NOMO-1 (cell line): ENCODE measurements around the gene NCAPG2.

Source experiments
- DNase-seq, 2 experiments: peaks; one replicate each; lab custom pipeline; 2025; ENCODE audit not compliant: unreplicated experiment in 2 of 2; lab: John Stamatoyannopoulos, UW

NCAPG2 gene

DNA sequence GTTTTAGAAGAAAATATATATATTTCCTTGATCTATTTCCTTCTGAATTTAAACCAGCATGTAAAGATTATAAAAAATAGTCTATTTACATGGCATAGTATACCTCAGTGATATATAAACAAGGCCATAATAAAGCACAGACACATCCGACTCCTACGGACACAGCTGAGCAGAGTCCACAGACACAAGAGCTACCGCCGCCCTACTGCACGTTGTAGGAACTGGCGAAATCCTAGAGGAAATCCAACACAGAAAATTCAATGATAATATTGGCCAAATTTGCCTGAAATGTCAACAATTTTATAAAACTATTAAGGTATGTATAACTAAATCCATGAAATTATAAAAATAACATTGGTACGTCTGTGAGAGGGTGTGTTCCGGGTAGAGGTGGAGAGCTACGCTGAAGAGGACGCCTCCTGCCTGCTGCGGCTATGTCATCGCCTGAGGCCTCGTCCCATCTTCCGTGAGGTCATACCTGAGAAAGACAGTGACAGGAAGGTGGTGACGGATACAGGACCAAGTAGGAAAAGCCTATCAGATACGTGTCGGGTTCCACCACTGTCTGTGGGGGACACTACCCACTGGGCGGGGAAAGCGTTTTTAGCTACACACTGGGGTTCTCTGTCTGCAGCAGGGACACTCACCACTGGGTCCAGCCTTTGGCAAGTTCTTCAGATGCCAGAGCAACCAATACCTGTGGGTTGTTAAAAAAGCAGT lies 29.3 kb upstream of the NCAPG2 start:
- no peak for DNase-seq

DNA sequence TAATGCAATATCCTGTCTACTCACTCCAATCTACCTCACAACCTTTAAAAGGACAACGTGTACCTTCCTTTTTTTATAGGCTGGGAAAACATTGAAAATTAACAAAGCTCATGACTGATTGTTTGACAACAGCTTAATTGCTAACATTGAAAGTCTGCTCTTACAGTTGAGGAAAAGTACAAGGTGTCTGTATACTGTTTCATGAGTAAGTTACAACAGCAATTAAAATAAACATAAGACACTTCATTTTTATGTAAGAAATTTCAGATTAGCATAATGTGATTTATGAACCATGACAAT lies 28.6 kb upstream of the NCAPG2 start:
- DNase-seq, result no peak

DNA sequence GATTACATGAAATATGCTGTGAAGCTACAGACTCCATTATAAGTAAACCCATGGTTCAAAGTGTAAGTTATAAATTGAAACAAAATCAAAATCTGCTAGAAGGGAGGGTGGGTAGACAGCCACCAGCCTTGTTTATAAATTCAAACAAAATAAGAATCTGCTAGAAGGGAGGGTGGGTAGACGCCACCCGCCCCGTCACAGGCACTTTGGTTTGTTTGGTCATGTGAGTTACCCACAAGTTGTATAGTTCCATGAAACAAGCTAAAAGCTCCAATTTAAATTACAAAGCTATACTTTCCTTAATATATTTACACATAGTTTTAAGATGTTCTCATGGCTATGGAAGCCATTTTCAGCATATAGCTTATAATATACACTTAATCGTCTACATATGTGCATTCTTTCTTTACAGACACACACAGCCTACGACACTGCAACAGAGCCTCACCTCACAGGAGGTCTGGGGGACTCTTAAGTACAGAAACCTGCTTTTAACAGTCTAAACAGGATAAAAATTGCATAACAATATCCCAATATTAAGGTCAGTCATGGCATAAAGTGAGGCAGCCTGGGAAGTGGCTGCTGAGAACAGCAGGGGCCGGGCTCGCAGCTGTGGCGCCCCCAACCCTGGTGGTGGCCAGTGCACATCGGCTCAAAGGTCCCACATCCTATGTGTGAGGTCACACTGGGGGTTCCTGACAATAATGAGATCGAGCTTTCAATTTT lies 28.1 kb upstream of the NCAPG2 start:
- DNase-seq, result no peak

GRCh38 chr7:158731761-158732160 lies 27.2 kb upstream of the NCAPG2 start:
- DNase-seq, result no peak

DNA sequence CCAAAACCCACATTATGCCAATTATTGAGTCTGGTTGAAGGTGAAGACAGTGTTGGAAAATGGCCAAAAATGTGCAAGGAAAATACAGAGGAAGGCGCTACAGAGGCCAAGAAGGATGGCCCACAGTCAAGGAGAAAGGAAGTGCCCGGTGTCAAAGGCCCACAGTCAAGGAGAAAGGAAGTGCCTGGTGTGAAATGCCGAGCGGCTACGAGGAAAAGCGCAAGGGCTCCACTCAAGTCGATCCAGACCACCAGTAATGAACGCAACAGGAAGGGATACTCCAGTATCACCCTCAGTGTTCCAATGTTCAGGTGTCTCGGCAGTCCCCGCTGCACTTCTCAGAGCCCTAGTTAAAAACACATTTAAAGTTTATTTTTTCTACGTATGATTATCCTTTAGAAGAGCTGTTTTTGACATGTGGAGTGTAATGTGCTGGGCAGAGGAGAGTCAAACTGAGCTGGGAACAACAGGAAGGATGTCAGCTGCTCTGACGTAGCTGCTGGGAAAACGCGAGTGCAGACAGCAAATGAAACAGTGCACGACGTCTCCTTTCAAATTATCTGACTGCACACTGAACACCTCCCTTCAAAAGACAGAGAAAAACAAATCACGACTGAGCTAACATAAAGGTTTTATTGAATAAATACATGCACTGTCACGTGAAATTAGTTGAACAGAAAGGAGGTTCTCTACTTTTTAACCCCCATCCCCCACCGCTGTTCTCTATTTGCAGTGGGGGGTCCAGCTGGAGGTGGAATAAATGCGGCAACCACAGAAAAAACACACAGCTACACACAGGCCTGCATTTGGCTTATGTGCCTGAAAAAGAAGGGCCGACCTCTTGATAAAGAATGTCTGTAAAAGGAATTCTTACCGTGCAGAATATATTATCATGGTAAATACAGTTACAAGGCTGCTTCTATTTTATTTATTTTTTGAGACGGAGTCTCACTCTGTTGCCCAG lies 26.1 kb upstream of the NCAPG2 start:
- DNase-seq, result no peak

GRCh38 chr7:158729646-158730382 lies 25.2 kb upstream of the NCAPG2 start:
- no peak for DNase-seq

- no peak for DNase-seq
Measured at GRCh38 chr7:158728911-158729645, 24.5 kb upstream of the NCAPG2 start.

DNA sequence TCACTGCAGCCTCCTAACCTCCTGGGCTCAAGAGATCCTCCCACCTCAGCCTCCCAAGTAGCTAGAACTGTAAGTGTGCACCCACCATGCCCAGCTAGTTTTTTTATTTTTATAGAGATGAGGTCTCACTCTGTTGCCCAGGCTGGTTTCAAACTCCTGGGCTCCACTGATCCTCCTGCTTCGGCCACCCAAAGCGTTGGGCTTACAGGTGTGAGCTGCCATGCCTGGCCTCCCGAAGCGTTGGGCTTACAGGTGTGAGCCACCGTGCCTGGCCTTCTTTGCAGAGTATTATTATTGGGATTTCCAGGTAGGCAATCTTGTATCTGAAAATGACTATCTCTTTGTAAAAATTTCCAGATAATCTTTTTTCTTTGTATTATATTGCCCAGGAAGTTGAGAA lies 23.1 kb upstream of the NCAPG2 start:
- DNase-seq, result no peak

DNA sequence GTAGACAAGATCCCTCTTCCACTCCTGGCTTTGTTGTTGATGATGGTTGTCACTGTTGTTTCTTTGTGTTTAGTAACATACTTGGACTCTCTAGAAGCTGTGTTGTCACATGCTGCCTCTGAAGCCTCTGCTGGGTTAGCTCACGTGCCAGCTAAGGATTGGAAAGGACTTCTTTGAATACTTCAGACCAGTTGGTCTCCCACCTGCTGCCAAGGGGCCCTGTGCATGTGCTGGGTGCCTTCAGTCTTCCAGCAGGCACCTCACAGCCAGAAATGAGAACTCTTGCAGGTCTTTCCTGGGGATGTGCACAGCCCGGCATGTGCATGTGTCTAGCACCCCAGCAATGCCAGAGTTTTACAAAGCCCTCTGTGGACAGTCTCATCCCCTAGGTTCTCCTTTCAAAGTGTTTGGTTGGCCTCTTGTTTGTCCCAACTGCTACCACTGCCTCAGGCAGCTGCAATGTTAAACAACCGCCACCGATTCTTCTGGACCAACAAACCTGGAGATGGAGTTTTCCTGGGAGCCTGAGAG lies 21.7 kb upstream of the NCAPG2 start:
- no peak for DNase-seq

DNA sequence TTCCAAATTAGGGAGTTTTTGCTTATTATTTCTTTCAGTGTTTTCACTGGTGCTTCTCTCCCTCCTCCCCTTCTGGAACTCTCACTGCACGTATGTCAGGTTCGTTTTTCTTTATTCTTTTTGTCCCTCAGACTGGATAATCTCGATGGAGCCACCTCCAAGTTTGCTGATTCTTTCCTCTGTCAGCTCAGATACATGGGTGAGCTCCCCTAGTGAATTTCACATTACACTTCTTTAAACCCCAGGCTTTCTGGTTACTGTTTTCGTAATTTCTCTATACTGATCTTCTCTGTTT lies 20.8 kb upstream of the NCAPG2 start:
- DNase-seq, result no peak

GRCh38 chr7:158724658-158725505 lies 20.3 kb upstream of the NCAPG2 start:
- DNase-seq, result no peak

GRCh38 chr7:158723714-158724385 lies 19.2 kb upstream of the NCAPG2 start:
- no peak for DNase-seq

GRCh38 chr7:158723266-158723665 lies 18.7 kb upstream of the NCAPG2 start:
- no peak for DNase-seq

GRCh38 chr7:158722574-158723237 lies 18.1 kb upstream of the NCAPG2 start:
- DNase-seq, result no peak

DNA sequence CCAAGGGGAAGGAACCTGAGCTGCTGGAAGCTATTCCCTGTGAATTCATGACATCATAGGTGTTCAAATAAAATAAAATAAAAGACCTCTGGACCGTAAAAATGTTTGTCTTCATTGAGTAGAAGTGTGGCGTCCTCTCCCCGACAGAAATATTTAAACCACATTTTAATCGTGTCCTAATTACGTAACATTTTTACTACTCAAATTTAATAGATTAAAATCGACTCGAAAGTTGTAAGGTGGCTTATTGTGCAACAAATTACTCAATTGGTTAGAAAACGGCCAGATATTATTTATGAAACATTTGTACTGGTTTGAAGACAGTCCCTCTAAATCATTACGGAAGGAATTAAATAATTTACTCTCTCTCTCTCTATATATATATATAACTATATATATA lies 15.5 kb upstream of the NCAPG2 start:
- peak in 1 of 2 experiments; percentile 19 for DNase-seq

- DNase-seq, result no peak
Measured at GRCh38 chr7:158716802-158717201, 12.2 kb upstream of the NCAPG2 start.

DNA sequence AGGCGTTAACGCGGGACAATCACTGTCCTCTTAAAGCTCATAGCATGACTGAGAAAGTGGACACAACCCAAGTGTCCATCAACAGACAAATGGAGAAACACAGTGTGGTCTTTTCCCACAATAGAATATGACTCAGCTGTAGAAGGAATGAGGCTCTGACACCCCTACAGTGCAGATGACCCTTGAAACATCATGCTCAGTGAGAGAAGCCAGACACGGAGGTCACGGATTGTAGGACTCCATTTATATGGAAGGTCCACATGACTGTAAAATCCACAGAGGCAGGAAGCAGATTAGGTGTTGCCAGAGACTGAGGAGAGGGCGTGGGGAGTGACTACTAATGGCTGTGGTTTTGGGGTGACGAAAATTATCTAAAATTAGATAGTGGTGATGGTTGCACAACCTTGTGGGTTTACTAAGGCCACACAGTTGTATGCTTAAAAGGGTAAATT lies 6.1 kb upstream of the NCAPG2 start:
- DNase-seq, result peak; percentile 83 to 86

GRCh38 chr7:158707610-158708009 lies 3.0 kb upstream of the NCAPG2 start:
- DNase-seq, result no peak
